Karpas-422 (cell line): ENCODE data around the gene PTPN4. TPM values are rescaled to one million over a fixed set of nuclear protein-coding genes. Genes with fewer than 3 reads are reported as not detected.
"Not testable (repeated sequence)": the region's sequence is repeated elsewhere in the genome, so short reads cannot be mapped to it uniquely, and the experiment has no call there.

Experiments
- DNase-seq: peaks from one replicate; pipeline ENCODE4 v3.0.0-alpha.2; 2015
- H2AFZ ChIP-seq: fragments of 200-600 bp; sonication (generic); 2 replicates; pipeline ENCODE4 v1.6.1; 2014; ENCODE audit warnings: antibody characterized with exemption, low read length, mixed read lengths
- H3K27ac ChIP-seq: fragments of 200-600 bp; sonication (generic); 2 replicates; pipeline ENCODE4 v1.5.1; 2014; ENCODE audit warnings: mild to moderate bottlenecking, low read length, moderate library complexity
- H3K27me3 ChIP-seq: fragments of 200-600 bp; sonication (generic); 2 replicates; pipeline ENCODE4 v1.6.1; 2014; ENCODE audit warnings: low read length, mixed read lengths
- H3K36me3 ChIP-seq: fragments of 200-600 bp; sonication (generic); 2 replicates; pipeline ENCODE4 v1.6.1; 2014; ENCODE audit warnings: low read length, mixed read lengths; ENCODE audit not compliant: insufficient read depth
- H3K4me1 ChIP-seq: fragments of 200-600 bp; sonication (generic); 2 replicates; pipeline ENCODE4 v1.6.1; 2014; ENCODE audit warnings: mild to moderate bottlenecking, low read length, mixed read lengths
- H3K4me2 ChIP-seq: fragments of 200-600 bp; sonication (generic); 2 replicates; pipeline ENCODE4 v1.6.1; 2014; ENCODE audit warnings: low read length, low read depth, mild to moderate bottlenecking; ENCODE audit not compliant: poor library complexity, severe bottlenecking
- H3K4me3 ChIP-seq: fragments of 200-600 bp; sonication (generic); 2 replicates; pipeline ENCODE4 v1.5.1; 2014; ENCODE audit warnings: mild to moderate bottlenecking, antibody characterized with exemption, low read length, mixed read lengths
- H3K79me2 ChIP-seq: fragments of 200-600 bp; sonication (generic); 2 replicates; pipeline ENCODE4 v1.6.1; 2014; ENCODE audit warnings: mild to moderate bottlenecking, low read length, mixed read lengths
- H3K9ac ChIP-seq: fragments of 200-600 bp; sonication (generic); 2 replicates; pipeline ENCODE4 v1.6.0; 2014; ENCODE audit warnings: low read length
- H3K9me2 ChIP-seq: fragments of 200-600 bp; sonication (generic), shearing (Covaris generic); replicated peaks from 2 replicates; pipeline ENCODE4 v1.6.0; 2014; ENCODE audit warnings: mild to moderate bottlenecking, low read length, moderate library complexity; ENCODE audit not compliant: insufficient read depth
- H3K9me3 ChIP-seq: fragments of 300-700, 200-600 bp; sonication (generic); 2 replicates; pipeline ENCODE4 v1.6.1; 2014; ENCODE audit warnings: low read length, mixed read lengths
- H4K20me1 ChIP-seq: fragments of 200-600 bp; sonication (generic); 2 replicates; pipeline ENCODE4 v1.6.1; 2014; ENCODE audit warnings: mild to moderate bottlenecking, antibody characterized with exemption, low read length, low read depth; ENCODE audit not compliant: insufficient read depth
- total RNA-seq: library from RNA; depleted of rRNA; stranded (reverse); fragments of >200 nt; shearing (Covaris generic); gene quantifications from 2 replicates; pipeline ENCODE4 v1.2.3, GENCODE V29; 2014; ENCODE audit warnings: low replicate concordance; rRNA removed

PTPN4 gene
- total RNA-seq, 1 experiment from 2014 or later: 56.7 TPM

GRCh38 chr2:120022505-120022904 lies 262.8 kb downstream of the PTPN4 start:
- H3K36me3 ChIP-seq, H3K4me2 ChIP-seq, H3K4me1 ChIP-seq, H2AFZ ChIP-seq, H3K27ac ChIP-seq, H3K79me2 ChIP-seq, H3K9me2 ChIP-seq, H3K9me3 ChIP-seq, H4K20me1 ChIP-seq, H3K4me3 ChIP-seq, H3K27me3 ChIP-seq, H3K9ac ChIP-seq, DNase-seq: not testable (repeated sequence)

GRCh38 chr2:120026890-120027289 lies 267.2 kb downstream of the PTPN4 start:
- H3K36me3 ChIP-seq: no peaks in the 10 kb centered on the region
- no peaks in the 10 kb centered on the region for H3K79me2 ChIP-seq
- no peak for DNase-seq
- H3K27me3 ChIP-seq: 0 out of 2 replicates have a peak, but pooled peaks cover 3% of the 10 kb centered on the region
- H3K4me1 ChIP-seq: peaks cover 5% of the 10 kb centered on the region
- no peak overlapping the region for H3K4me3 ChIP-seq
- no peaks in the 10 kb centered on the region for H3K9me2 ChIP-seq
- H3K9ac ChIP-seq: no peak overlapping the region
- H2AFZ ChIP-seq: no peak overlapping the region
- no peaks in the 10 kb centered on the region for H4K20me1 ChIP-seq
- H3K27ac ChIP-seq: no peak overlapping the region
- H3K9me3 ChIP-seq: no peaks in the 10 kb centered on the region
- no peak overlapping the region for H3K4me2 ChIP-seq

GRCh38 chr2:120028795-120029194 lies 269.1 kb downstream of the PTPN4 start:
- no peaks in the 10 kb centered on the region for H3K79me2 ChIP-seq
- H2AFZ ChIP-seq: no peak overlapping the region
- H3K9me2 ChIP-seq: no peaks in the 10 kb centered on the region

GRCh38 chr2:120029672-120030640 lies 270.2 kb downstream of the PTPN4 start:
- H3K4me2 ChIP-seq: no peak overlapping the region
- H3K9me3 ChIP-seq: no peaks in the 10 kb centered on the region
- no peak overlapping the region for H3K9ac ChIP-seq
- no peak overlapping the region for H3K4me3 ChIP-seq
- DNase-seq: no peak
- no peaks in the 10 kb centered on the region for H4K20me1 ChIP-seq
- H3K27me3 ChIP-seq: 0 out of 2 replicates have a peak, but pooled peaks cover 3% of the 10 kb centered on the region
- H2AFZ ChIP-seq: no peak overlapping the region
- H3K9me2 ChIP-seq: no peaks in the 10 kb centered on the region
- no peaks in the 10 kb centered on the region for H3K79me2 ChIP-seq
- H3K36me3 ChIP-seq: no peaks in the 10 kb centered on the region
- H3K27ac ChIP-seq: no peak overlapping the region
- H3K4me1 ChIP-seq: peaks cover 5% of the 10 kb centered on the region

More at GRCh38 chr2:120028795-120029194, 269.1 kb downstream of the PTPN4 start:
- Histone ChIP-seq H3K27ac (no peak overlapping the region), H3K4me2 (no peak overlapping the region), H3K9me3 (no peaks in the 10 kb centered on the region), H3K4me3 (no peak overlapping the region), H3K9ac (no peak overlapping the region), H3K27me3 (0 out of 2 replicates have a peak, but pooled peaks cover 3% of the 10 kb centered on the region), H3K36me3 (no peaks in the 10 kb centered on the region), H3K4me1 (peaks cover 5% of the 10 kb centered on the region), H4K20me1 (no peaks in the 10 kb centered on the region)
- DNase-seq: no peak

- H4K20me1 ChIP-seq: no peaks in the 10 kb centered on the region
- no peaks in the 10 kb centered on the region for H3K4me1 ChIP-seq
- no peaks in the 10 kb centered on the region for H3K9me2 ChIP-seq
- no peak overlapping the region for H3K27ac ChIP-seq
- no peak overlapping the region for H3K4me2 ChIP-seq
- H3K79me2 ChIP-seq: no peaks in the 10 kb centered on the region
- no peak overlapping the region for H3K4me3 ChIP-seq
- H3K9ac ChIP-seq: no peak overlapping the region
- no peak overlapping the region for H2AFZ ChIP-seq
- DNase-seq: no peak
- no peaks in the 10 kb centered on the region for H3K36me3 ChIP-seq
- H3K27me3 ChIP-seq: no peaks in the 10 kb centered on the region
- no peaks in the 10 kb centered on the region for H3K9me3 ChIP-seq
Observed at GRCh38 chr2:120032297-120032696, 272.6 kb downstream of the PTPN4 start.

Other genes with a start within 250 kb of the PTPN4 start
- gene SCTR, start 235.4 kb upstream of the PTPN4 start, total RNA-seq: not detected in 2 replicates
- 0.72 TPM in 1 of 2 replicates, not detected in the other for gene CFAP221, start 215.5 kb upstream of the PTPN4 start, total RNA-seq
- 22.9 and 36.9 TPM in 2 replicates for gene TMEM177, start 80.7 kb upstream of the PTPN4 start, total RNA-seq